ENCODE data around the gene ERI3.

DNA sequence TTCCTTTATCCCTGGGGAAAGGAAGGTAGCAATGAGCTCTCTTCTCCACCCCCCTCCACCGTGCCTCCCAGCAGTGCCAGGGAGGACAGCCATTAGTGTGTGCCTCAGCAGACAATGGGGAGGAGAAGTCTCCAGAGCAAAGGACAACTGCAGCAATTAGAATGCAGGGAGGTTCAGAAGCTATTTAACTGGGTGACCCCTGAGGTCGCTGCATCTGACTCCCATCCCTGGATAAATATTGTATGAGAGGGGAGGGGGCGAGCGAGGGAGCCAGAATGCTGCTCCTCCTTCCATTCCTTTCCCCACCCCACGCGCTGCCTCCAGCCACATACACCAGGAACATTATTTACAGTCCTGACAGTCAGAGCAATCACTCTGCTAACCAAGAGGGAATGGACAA, 59.0 kb downstream of the ERI3 start:
- TF ChIP-seq GABPA (IDR thresholded peaks at IDR 0.05; ENCODE audit: low read depth), result no peak
- TF ChIP-seq, protein P1, sequence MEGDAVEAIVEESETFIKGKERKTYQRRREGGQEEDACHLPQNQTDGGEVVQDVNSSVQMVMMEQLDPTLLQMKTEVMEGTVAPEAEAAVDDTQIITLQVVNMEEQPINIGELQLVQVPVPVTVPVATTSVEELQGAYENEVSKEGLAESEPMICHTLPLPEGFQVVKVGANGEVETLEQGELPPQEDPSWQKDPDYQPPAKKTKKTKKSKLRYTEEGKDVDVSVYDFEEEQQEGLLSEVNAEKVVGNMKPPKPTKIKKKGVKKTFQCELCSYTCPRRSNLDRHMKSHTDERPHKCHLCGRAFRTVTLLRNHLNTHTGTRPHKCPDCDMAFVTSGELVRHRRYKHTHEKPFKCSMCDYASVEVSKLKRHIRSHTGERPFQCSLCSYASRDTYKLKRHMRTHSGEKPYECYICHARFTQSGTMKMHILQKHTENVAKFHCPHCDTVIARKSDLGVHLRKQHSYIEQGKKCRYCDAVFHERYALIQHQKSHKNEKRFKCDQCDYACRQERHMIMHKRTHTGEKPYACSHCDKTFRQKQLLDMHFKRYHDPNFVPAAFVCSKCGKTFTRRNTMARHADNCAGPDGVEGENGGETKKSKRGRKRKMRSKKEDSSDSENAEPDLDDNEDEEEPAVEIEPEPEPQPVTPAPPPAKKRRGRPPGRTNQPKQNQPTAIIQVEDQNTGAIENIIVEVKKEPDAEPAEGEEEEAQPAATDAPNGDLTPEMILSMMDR (IDR thresholded peaks at IDR 0.05; ENCODE audit: insufficient read depth, low read length), result no peak
